Measurements from ENCODE around the gene FNDC3A. TPM values are rescaled to one million over a fixed set of nuclear protein-coding genes. Genes with fewer than 3 reads are reported as not detected.
A peak's percentile ranks its signal among the peaks of the same experiment; 100 is the strongest.

The FNDC3A gene
- total and polyA plus RNA-seq, 11 donors: 10.1 to 38.3 (median 21.9) TPM

DNA sequence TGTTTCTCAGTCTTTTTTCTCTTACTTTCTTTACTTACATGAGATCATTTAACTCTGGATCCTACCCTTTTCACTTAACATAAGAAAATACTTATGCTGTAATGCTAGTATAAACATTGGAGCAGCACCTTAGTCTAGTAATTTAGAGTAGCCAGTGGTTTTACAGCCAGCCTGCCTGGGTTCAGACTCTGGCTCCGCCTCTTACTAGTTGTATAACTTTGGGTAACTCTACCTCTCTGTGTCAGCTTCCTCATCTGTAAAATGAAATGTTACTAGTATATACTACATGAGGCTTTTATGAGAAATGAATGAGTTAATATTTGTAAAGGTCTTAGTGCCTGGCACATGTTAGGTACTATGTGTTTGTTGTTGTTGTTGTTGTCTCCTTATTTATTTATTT lies 277.6 kb downstream of the FNDC3A start:
- DNase-seq (no peak), ATAC-seq (no peak)
- no peak overlapping the region for H3K4me3 ChIP-seq
- no peak overlapping the region for H3K27ac ChIP-seq
- intact Hi-C loops (cut with DNase I): loop anchor here in 1 of 10 donors (10.0 kb wide), 1 partner anchor 149 kb away; no protein-coding TSS in a partner anchor
- TF ChIP-seq, protein P1, sequence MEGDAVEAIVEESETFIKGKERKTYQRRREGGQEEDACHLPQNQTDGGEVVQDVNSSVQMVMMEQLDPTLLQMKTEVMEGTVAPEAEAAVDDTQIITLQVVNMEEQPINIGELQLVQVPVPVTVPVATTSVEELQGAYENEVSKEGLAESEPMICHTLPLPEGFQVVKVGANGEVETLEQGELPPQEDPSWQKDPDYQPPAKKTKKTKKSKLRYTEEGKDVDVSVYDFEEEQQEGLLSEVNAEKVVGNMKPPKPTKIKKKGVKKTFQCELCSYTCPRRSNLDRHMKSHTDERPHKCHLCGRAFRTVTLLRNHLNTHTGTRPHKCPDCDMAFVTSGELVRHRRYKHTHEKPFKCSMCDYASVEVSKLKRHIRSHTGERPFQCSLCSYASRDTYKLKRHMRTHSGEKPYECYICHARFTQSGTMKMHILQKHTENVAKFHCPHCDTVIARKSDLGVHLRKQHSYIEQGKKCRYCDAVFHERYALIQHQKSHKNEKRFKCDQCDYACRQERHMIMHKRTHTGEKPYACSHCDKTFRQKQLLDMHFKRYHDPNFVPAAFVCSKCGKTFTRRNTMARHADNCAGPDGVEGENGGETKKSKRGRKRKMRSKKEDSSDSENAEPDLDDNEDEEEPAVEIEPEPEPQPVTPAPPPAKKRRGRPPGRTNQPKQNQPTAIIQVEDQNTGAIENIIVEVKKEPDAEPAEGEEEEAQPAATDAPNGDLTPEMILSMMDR (IDR thresholded peaks at IDR 0.05): no peak
- TF ChIP-seq POLR2A (IDR thresholded peaks at IDR 0.05): no peak
- peaks cover 0 to 80% (median 35%) of the 10 kb centered on the region in 9 donors for H3K36me3 ChIP-seq
- no peaks in the 10 kb centered on the region for H3K9me3 ChIP-seq
- no peaks in the 10 kb centered on the region for H3K27me3 ChIP-seq
- H3K4me1 ChIP-seq: peaks cover 0 to 49% (median 11%) of the 10 kb centered on the region in 12 donors
- WGBS, 4 donors: 96 to 100% (median 99%) methylated on average over 1 of the region's 1 CpG

DNA sequence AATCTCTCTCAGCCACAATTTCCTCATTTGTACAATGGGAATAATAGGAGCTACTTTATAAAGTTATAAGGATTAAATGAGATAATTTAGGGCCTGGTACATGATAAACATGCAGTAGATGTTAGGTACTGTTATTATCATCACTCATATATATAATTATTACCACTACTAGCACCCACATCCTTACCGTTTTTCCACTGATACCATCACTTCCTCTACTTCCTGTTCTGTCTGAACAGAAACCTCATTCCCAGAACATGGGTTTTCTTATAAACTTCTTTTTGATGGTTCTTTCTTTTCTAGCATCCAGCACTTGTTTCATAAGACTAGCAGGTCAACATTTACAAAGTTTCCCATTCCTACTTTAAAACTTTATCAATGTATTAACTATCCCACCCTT lies 278.3 kb downstream of the FNDC3A start:
- peaks cover 0 to 87% (median 35%) of the 10 kb centered on the region in 9 donors for H3K36me3 ChIP-seq
- WGBS, 4 donors: 43 to 57% (median 53%) methylated on average over 1 of the region's 1 CpG
- H3K4me1 ChIP-seq: peaks cover 0 to 42% (median 6%) of the 10 kb centered on the region in 12 donors
- no peak overlapping the region for H3K4me3 ChIP-seq
- H3K27me3 ChIP-seq: no peaks in the 10 kb centered on the region
- no peaks in the 10 kb centered on the region for H3K9me3 ChIP-seq
- no peak for TF ChIP-seq POLR2A (IDR thresholded peaks at IDR 0.05)
- TF ChIP-seq, protein P1 (IDR thresholded peaks at IDR 0.05): no peak
- intact Hi-C loops (cut with DNase I): loop anchor here in 1 of 10 donors (10.0 kb wide), 1 partner anchor 149 kb away; no protein-coding TSS in a partner anchor
- ATAC-seq (no peak), DNase-seq (no peak)
- H3K27ac ChIP-seq: no peak overlapping the region

DNA sequence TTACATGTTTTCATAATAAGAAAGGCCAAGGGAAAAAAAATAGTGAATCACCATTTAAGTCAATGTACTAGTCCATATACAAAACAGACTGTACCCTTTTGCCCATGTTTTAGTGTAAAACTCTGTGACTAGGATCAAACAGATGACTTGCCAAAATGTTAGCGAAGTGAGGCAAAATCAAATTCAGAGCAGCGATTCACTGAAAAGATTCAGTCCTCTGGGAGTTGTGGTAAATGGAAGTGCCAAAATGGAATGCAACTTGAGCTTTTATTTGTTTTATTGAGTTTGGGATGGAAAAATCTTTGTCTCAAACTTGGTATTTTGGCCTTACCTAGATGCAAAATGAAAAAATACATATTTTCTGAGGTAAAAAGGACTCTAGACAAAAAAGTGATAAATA lies 281.1 kb downstream of the FNDC3A start:
- ATAC-seq (no peak), DNase-seq (no peak)
- Histone ChIP-seq H3K9me3 (no peaks in the 10 kb centered on the region), H3K27me3 (no peaks in the 10 kb centered on the region), H3K4me1 (peaks cover 0 to 24% (median 0%) of the 10 kb centered on the region in 12 donors), H3K27ac (peak overlapping the region in 1 of 12 donors; percentile 9), H3K36me3 (peaks cover 0 to 91% (median 59%) of the 10 kb centered on the region in 9 donors), H3K4me3 (no peak overlapping the region)
- WGBS, 4 donors: 73 to 93% (median 82%) methylated on average over 2 of the region's 2 CpGs
- intact Hi-C loops (cut with DNase I): loop anchor here in 1 of 10 donors (10.0 kb wide), 1 partner anchor 152 kb away; no protein-coding TSS in a partner anchor
- TF ChIP-seq, protein P1 (IDR thresholded peaks at IDR 0.05): no peak
- no peak for TF ChIP-seq POLR2A (IDR thresholded peaks at IDR 0.05)

DNA sequence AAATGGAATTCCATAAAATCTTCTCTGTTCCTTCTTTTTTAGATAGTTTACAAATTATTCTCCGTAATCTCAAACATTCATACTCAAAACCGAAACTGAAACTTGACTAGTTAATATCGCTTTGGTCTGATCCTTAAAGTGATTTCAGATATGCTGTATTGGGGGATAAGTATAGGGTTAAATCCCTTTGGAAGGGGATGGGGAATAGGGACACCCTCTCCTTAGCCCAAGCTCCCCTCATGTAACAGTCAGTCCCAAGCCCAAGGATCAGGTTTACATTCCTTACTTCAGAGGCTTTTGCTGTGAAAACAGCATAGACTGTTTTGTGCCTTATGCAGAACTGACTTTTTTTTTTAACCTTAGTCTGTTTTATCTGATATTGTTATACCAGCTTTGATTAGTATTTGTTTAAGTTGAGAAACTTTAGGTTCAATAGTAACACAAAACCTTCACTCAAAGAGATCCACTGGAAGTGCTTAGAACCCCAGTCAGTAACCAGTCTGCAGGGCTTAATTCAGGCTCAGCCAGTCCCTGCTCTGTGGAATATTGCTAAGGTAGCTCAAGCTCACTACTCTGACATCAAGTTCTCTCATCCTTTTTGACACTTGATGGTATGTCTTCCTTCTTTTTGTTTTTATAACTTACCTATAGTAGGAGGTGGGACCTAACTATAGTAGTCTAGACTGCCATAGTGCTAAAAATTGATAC lies 282.5 kb downstream of the FNDC3A start:
- Histone ChIP-seq H3K36me3 (peaks cover 0 to 98% (median 66%) of the 10 kb centered on the region in 9 donors), H3K27me3 (no peaks in the 10 kb centered on the region), H3K27ac (peak overlapping the region in 5 of 12 donors; percentile 4 to 44 (median 5)), H3K9me3 (no peaks in the 10 kb centered on the region), H3K4me1 (peaks cover 0 to 15% (median 0%) of the 10 kb centered on the region in 12 donors), H3K4me3 (peak overlapping the region in 10 of 12 donors; percentile 6 to 52 (median 28))
- intact Hi-C loops (cut with DNase I): loop anchor here in 1 of 10 donors (10.0 kb wide), 1 partner anchor 153 kb away; no protein-coding TSS in a partner anchor
- TF ChIP-seq, protein P1 (IDR thresholded peaks at IDR 0.05): no peak
- TF ChIP-seq POLR2A (IDR thresholded peaks at IDR 0.05): no peak
- DNase-seq (no peak), ATAC-seq (no peak)
- WGBS, 4 donors: 65 to 80% (median 77%) methylated on average over 3 of the region's 3 CpGs

Measured in heart left ventricle (tissue), 16 donors.